Gastroesophageal sphincter (tissue), 3 donors: Measurements from ENCODE around the gene VWA5A.

Source experiments
- CTCF ChIP-seq, 4 experiments: fragments of 200-600 bp in 2 of 4; fragments of 450-650 bp in 2 of 4; sonication (generic) in 1 of 4; IDR thresholded peaks; one replicate each; pipeline ENCODE4 v1.5.1; 2017 to 2019; ENCODE audit warnings: antibody characterized with exemption in 4 of 4, mild to moderate bottlenecking in 2 of 4, moderate library complexity in 2 of 4
- POLR2A ChIP-seq, 2 donors: fragments of 450-650 bp; IDR thresholded peaks; one replicate each; pipeline ENCODE4 v1.6.1; 2017; ENCODE audit warnings: antibody characterized with exemption in 2 of 2, mild to moderate bottlenecking in 2 of 2, moderate library complexity in 1 of 2

- TF ChIP-seq POLR2A (IDR thresholded peaks at IDR 0.05) (no peak), CTCF (IDR thresholded peaks at IDR 0.05) (no peak)
Measured at GRCh38 chr11:124123622-124124021, 8.4 kb downstream of the VWA5A start.
